Ovary (tissue), 3 donors: ENCODE results near the gene CELA3B.
"Not testable (repeated sequence)": the region's sequence is repeated elsewhere in the genome, so short reads cannot be mapped to it uniquely, and the experiment has no call there.

Experiments
- EP300 ChIP-seq: sonication (generic); formaldehyde crosslinking; IDR thresholded peaks from one replicate; pipeline ENCODE4 v1.6.1; 2017; ENCODE audit warnings: antibody characterized with exemption
- TF ChIP-seq, protein P1 (sequence below), 3 donors: fragments of 450-650 bp in 2 of 3; fragments of 200-600 bp in 1 of 3; IDR thresholded peaks; one replicate each; pipeline versions ENCODE4 v1.5.1 to v1.8.0; 2016 to 2022; ENCODE audit warnings: antibody characterized with exemption in 3 of 3, mild to moderate bottlenecking in 1 of 3
- donor health status: DM: no; HTN: no; CAD: no.

DNA sequence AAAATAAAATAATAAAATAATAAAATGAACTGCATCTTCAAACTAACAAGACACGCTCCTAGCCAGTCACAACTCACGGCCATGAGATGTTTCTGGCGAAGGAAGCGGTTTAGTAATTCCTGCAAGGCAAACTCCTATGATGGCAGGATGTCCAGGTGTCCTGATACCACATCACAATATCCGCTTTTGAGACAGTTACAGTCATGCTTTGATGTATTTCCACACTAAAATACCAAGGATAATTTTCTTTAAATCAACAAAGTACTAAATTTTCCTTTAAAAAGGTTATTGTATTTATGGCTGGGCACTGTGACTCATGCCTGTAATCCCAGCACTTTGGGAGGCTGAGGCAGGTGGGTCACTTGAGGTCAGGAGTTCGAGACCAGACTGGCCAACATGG, 9.6 kb upstream of the CELA3B start:
- TF ChIP-seq, protein P1, sequence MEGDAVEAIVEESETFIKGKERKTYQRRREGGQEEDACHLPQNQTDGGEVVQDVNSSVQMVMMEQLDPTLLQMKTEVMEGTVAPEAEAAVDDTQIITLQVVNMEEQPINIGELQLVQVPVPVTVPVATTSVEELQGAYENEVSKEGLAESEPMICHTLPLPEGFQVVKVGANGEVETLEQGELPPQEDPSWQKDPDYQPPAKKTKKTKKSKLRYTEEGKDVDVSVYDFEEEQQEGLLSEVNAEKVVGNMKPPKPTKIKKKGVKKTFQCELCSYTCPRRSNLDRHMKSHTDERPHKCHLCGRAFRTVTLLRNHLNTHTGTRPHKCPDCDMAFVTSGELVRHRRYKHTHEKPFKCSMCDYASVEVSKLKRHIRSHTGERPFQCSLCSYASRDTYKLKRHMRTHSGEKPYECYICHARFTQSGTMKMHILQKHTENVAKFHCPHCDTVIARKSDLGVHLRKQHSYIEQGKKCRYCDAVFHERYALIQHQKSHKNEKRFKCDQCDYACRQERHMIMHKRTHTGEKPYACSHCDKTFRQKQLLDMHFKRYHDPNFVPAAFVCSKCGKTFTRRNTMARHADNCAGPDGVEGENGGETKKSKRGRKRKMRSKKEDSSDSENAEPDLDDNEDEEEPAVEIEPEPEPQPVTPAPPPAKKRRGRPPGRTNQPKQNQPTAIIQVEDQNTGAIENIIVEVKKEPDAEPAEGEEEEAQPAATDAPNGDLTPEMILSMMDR (IDR thresholded peaks at IDR 0.05) = not testable (repeated sequence)
- TF ChIP-seq EP300 = not testable (repeated sequence)
